Loucy (cell line): Measurements from ENCODE around the gene MKNK2.
"Not testable (repeated sequence)": the region's sequence is repeated elsewhere in the genome, so short reads cannot be mapped to it uniquely, and the experiment has no call there.

ENCODE experiments used
- H2AFZ ChIP-seq: fragments of 200-600 bp; sonication (generic); 2 replicates; pipeline ENCODE4 v1.6.0; 2016; ENCODE audit warnings: antibody characterized with exemption, mild to moderate bottlenecking, low read length, moderate library complexity
- H3F3A ChIP-seq: fragments of 200-600 bp; 2 replicates; pipeline ENCODE4 v1.6.0; 2016; ENCODE audit warnings: antibody characterized with exemption, low read depth, mild to moderate bottlenecking
- H3K27me3 ChIP-seq: fragments of 200-600 bp; sonication (generic); 2 replicates; pipeline ENCODE4 v1.6.1; 2014; ENCODE audit warnings: low read length, mild to moderate bottlenecking; ENCODE audit not compliant: insufficient read depth, poor library complexity, severe bottlenecking
- H3K36me3 ChIP-seq: fragments of 200-600 bp; sonication (generic); 2 replicates; pipeline ENCODE4 v1.6.1; 2016; ENCODE audit warnings: low read length; ENCODE audit not compliant: insufficient read depth
- H3K4me1 ChIP-seq: fragments of 200-600 bp; sonication (generic); 2 replicates; pipeline ENCODE4 v1.5.1; 2014; ENCODE audit warnings: low read length, mild to moderate bottlenecking; ENCODE audit not compliant: insufficient read depth, poor library complexity, severe bottlenecking
- H3K4me2 ChIP-seq: fragments of 200-600 bp; sonication (generic); 2 replicates; pipeline ENCODE4 v1.6.0; 2014; ENCODE audit warnings: antibody characterized with exemption, low read length, low read depth, mild to moderate bottlenecking; ENCODE audit not compliant: poor library complexity, severe bottlenecking
- H3K4me3 ChIP-seq: fragments of 200-600 bp; sonication (generic); 2 replicates; pipeline ENCODE4 v1.5.1; 2014; ENCODE audit warnings: low read length, mild to moderate bottlenecking, mixed read lengths; ENCODE audit not compliant: poor library complexity, severe bottlenecking
- H3K79me2 ChIP-seq: fragments of 200-600 bp; sonication (generic); 2 replicates; pipeline ENCODE4 v1.6.1; 2014; ENCODE audit warnings: low read length; ENCODE audit not compliant: insufficient read depth
- H3K9ac ChIP-seq: fragments of 200-600 bp; sonication (generic); 2 replicates; pipeline ENCODE4 v1.6.0; 2014; ENCODE audit warnings: mild to moderate bottlenecking, low read depth, low read length, moderate library complexity; ENCODE audit not compliant: poor library complexity, severe bottlenecking
- H3K9me2 ChIP-seq: fragments of 200-600 bp; sonication (generic); replicated peaks from 2 replicates; pipeline ENCODE4 v1.6.1; 2016; ENCODE audit warnings: low read depth, low read length, mixed read lengths
- H3K9me3 ChIP-seq: fragments of 200-600 bp; sonication (generic); 2 replicates; pipeline ENCODE4 v1.6.1; 2014; ENCODE audit warnings: mild to moderate bottlenecking, antibody characterized with exemption, low read length, low read depth; ENCODE audit not compliant: insufficient read depth
- H4K20me1 ChIP-seq: fragments of 200-600 bp; sonication (generic); 2 replicates; pipeline ENCODE4 v1.6.0; 2014; ENCODE audit warnings: antibody characterized with exemption, low read length, mild to moderate bottlenecking; ENCODE audit not compliant: insufficient read depth, poor library complexity, severe bottlenecking
- CTCF ChIP-seq: fragments of 200-600 bp; sonication (generic); conservative IDR thresholded peaks from 2 replicates; pipeline ENCODE4 v1.5.1; 2014; ENCODE audit warnings: mild to moderate bottlenecking, antibody characterized with exemption, low read length
- EZH2phosphoT487 ChIP-seq: fragments of 200-600 bp; IDR thresholded peaks from 2 replicates; pipeline ENCODE4 v1.6.1; 2018; ENCODE audit warnings: antibody characterized with exemption, mild to moderate bottlenecking, moderate library complexity, borderline replicate concordance

The MKNK2 gene

GRCh38 chr19:1989513-1990229, 61.4 kb downstream of the MKNK2 start:
- Histone ChIP-seq H3F3A (no peaks in the 10 kb centered on the region), H3K79me2 (no peaks in the 10 kb centered on the region), H3K9me3 (no peaks in the 10 kb centered on the region), H2AFZ (no peak overlapping the region), H3K9ac (no peak overlapping the region), H3K4me3 (no peak overlapping the region), H3K36me3 (peaks cover 58% of the 10 kb centered on the region; the same call in 1 of the 2 replicates), H4K20me1 (no peaks in the 10 kb centered on the region), H3K9me2 (no peaks in the 10 kb centered on the region), H3K27me3 (no peaks in the 10 kb centered on the region), H3K4me2 (no peak overlapping the region), H3K4me1 (no peaks in the 10 kb centered on the region)
- TF ChIP-seq CTCF, result no peak
- no peak for TF ChIP-seq EZH2phosphoT487

- peaks cover 63% of the 10 kb centered on the region; the same call in 1 of the 2 replicates for H3K36me3 ChIP-seq
- H3F3A ChIP-seq, H2AFZ ChIP-seq, H3K9ac ChIP-seq, H4K20me1 ChIP-seq, H3K9me2 ChIP-seq, H3K27me3 ChIP-seq, H3K9me3 ChIP-seq, H3K79me2 ChIP-seq, H3K4me1 ChIP-seq, H3K4me2 ChIP-seq, H3K4me3 ChIP-seq: not testable (repeated sequence)
Observed at GRCh38 chr19:1988464-1988863, 62.6 kb downstream of the MKNK2 start.
